HG03175 (cell line): Measurements from ENCODE around the gene NPIPB6.
"Not testable (repeated sequence)": the region's sequence is repeated elsewhere in the genome, so short reads cannot be mapped to it uniquely, and the experiment has no call there.

Source experiments
- ATAC-seq: cut with Tn5 transposase; IDR thresholded peaks from one replicate; pipeline ENCODE4 v1.9.1; 2021; ENCODE audit warnings: mild to moderate bottlenecking, moderate library complexity; ENCODE audit not compliant: unreplicated experiment

Gene NPIPB6

GRCh38 chr16:28363408-28363807 lies at the start of gene NPIPB6:
Gene NPIPB6 (minus strand): TSS chr16:28363508. CDS start chr16:28362822, 686 bp downstream.
- ATAC-seq, result not testable (repeated sequence)

GRCh38 chr16:28403220-28404072 lies 40.1 kb upstream of the NPIPB6 start, which contains the start of gene EIF3CL:
Gene EIF3CL (minus strand): TSS chr16:28403841. CDS start chr16:28403618, 223 bp downstream.
- ATAC-seq, result peak; percentile 97

GRCh38 chr16:28392054-28392453 lies 28.7 kb upstream of the NPIPB6 start:
- ATAC-seq, result not testable (repeated sequence)

- not testable (repeated sequence) for ATAC-seq
Observed at GRCh38 chr16:28382177-28382867, 19.0 kb upstream of the NPIPB6 start.

- ATAC-seq, result not testable (repeated sequence)
Observed at GRCh38 chr16:28377822-28378221, 14.5 kb upstream of the NPIPB6 start.

GRCh38 chr16:28377108-28377625 lies 13.9 kb upstream of the NPIPB6 start:
- not testable (repeated sequence) for ATAC-seq

- not testable (repeated sequence) for ATAC-seq
Observed at GRCh38 chr16:28375115-28375514, 11.8 kb upstream of the NPIPB6 start.

GRCh38 chr16:28374281-28374680 lies 11.0 kb upstream of the NPIPB6 start:
- ATAC-seq, result not testable (repeated sequence)

- ATAC-seq, result not testable (repeated sequence)
Observed at GRCh38 chr16:28367926-28368325, 4.6 kb upstream of the NPIPB6 start.

- peak; percentile 88 for ATAC-seq
Observed at GRCh38 chr16:28364268-28365173, 1.2 kb upstream of the NPIPB6 start.

- ATAC-seq, result not testable (repeated sequence)
Observed at GRCh38 chr16:28362600-28362999, 708 bp downstream of the NPIPB6 start.

- not testable (repeated sequence) for ATAC-seq
Observed at GRCh38 chr16:28338230-28338629, 25.1 kb downstream of the NPIPB6 start.

GRCh38 chr16:28336940-28337710 lies 26.2 kb downstream of the NPIPB6 start:
- ATAC-seq, result not testable (repeated sequence)

- not testable (repeated sequence) for ATAC-seq
Observed at GRCh38 chr16:28335678-28336077, 27.6 kb downstream of the NPIPB6 start.

- ATAC-seq, result not testable (repeated sequence)
Observed at GRCh38 chr16:28332632-28333031, 30.7 kb downstream of the NPIPB6 start.

- not testable (repeated sequence) for ATAC-seq
Observed at GRCh38 chr16:28330981-28331380, 32.3 kb downstream of the NPIPB6 start.

GRCh38 chr16:28330232-28330631 lies 33.1 kb downstream of the NPIPB6 start:
- not testable (repeated sequence) for ATAC-seq

- ATAC-seq, result peak; percentile 41
Observed at GRCh38 chr16:28326881-28327610, 36.3 kb downstream of the NPIPB6 start.

GRCh38 chr16:28324887-28325279 lies 38.4 kb downstream of the NPIPB6 start:
- ATAC-seq, result no peak
